Stomach (tissue), 9 donors: ENCODE data around the gene POR. TPM values are rescaled to one million over a fixed set of nuclear protein-coding genes. Genes with fewer than 3 reads are reported as not detected.
"Not testable (repeated sequence)": the region's sequence is repeated elsewhere in the genome, so short reads cannot be mapped to it uniquely, and the experiment has no call there.

Source experiments
- DNase-seq, 2 donors: peaks; one replicate each; pipeline versions ENCODE4 v3.0.0 to v3.0.0-alpha.2; 2013 to 2019
- H3K27ac ChIP-seq, 5 donors: fragments of 200-600 bp in 4 of 5; sonication (generic) in 4 of 5; one replicate each; pipeline ENCODE4 v1.5.1; 2013 to 2019; ENCODE audit warnings: mild to moderate bottlenecking in 1 of 5, moderate library complexity in 1 of 5
- H3K27me3 ChIP-seq, 3 donors: fragments of 200-600 bp; sonication (generic); one replicate each; pipeline ENCODE4 v1.5.1; 2017 to 2019; ENCODE audit warnings: mixed run types in 1 of 3
- H3K36me3 ChIP-seq, 4 donors: fragments of 200-600 bp; sonication (generic); 1 replicate in 3 of 4; 2 replicates in 1 of 4; pipeline ENCODE4 v1.5.1; 2016 to 2019
- H3K4me1 ChIP-seq, 4 donors: fragments of 200-600 bp; sonication (generic); one replicate each; pipeline ENCODE4 v1.5.1; 2016 to 2019
- H3K4me3 ChIP-seq, 4 donors: fragments of 200-600 bp; sonication (generic) in 3 of 4; one replicate each; pipeline ENCODE4 v1.5.1; 2016 to 2019; ENCODE audit warnings: mild to moderate bottlenecking in 1 of 4
- H3K9me3 ChIP-seq, 4 donors: fragments of 200-600 bp; sonication (generic); one replicate each; pipeline ENCODE4 v1.5.1; 2016 to 2019
- EP300 ChIP-seq: sonication (generic); formaldehyde crosslinking; IDR thresholded peaks from one replicate; pipeline ENCODE4 v1.6.1; 2017; ENCODE audit warnings: antibody characterized with exemption
- POLR2A ChIP-seq, 4 donors: fragments of 450-650 bp; IDR thresholded peaks; one replicate each; pipeline ENCODE4 v1.6.1; 2016; ENCODE audit warnings: antibody characterized with exemption in 4 of 4, control low read depth in 2 of 4, mild to moderate bottlenecking in 1 of 4, moderate library complexity in 1 of 4
- POLR2AphosphoS5 ChIP-seq, 3 donors: sonication (generic); formaldehyde crosslinking; IDR thresholded peaks; one replicate each; pipeline ENCODE4 v1.6.1; 2016; ENCODE audit warnings: antibody characterized with exemption in 3 of 3
- whole genome bisulfite sequencing, 5 donors: extraction: QIAGEN DNeasy Blood & Tissue Kit in 3 of 5; methylation state at CpG; one replicate each; pipeline versions ENCODE4 v1.1.5 to v1.1.7; 2013 to 2018; 5-methylcytosine and 5-hydroxymethylcytosine counted together
- intact Hi-C: fragments of 100-400 bp; cut with DNase I; formaldehyde crosslinking; loops from one replicate; pipeline ENCODE4 v1.15.1; 2023; ENCODE audit warnings: low total_unique reads
- polyA plus RNA-seq, 3 donors: library from polyadenylated mRNA; stranded (reverse); fragments of 200-250 nt; gene quantifications; one replicate each; pipeline ENCODE4 v1.2.3, GENCODE V29; 2013
- total RNA-seq, 5 donors: library from RNA; depleted of rRNA; stranded (reverse); fragments of >200 nt; gene quantifications; one replicate each; pipeline versions ENCODE4 v1.1.0 to v1.2.3, GENCODE V29; 2014 to 2016
- TF ChIP-seq, protein P1 (sequence below), 7 experiments: fragments of 450-650 bp in 4 of 7; fragments of 200-600 bp in 3 of 7; sonication (generic) in 3 of 7; IDR thresholded peaks; one replicate each; pipeline ENCODE4 v1.5.1; 2016 to 2019; ENCODE audit warnings: antibody characterized with exemption in 7 of 7, control low read depth in 2 of 7, mild to moderate bottlenecking in 1 of 7
- donor health status: healthy with polysubstance abuse.
- donor health status: Bipolar disorder and iron deficiency.
- donor health status: healthy.

Gene POR
- total and polyA plus RNA-seq, 8 donors: 30.4 to 304 (median 67.3) TPM

DNA sequence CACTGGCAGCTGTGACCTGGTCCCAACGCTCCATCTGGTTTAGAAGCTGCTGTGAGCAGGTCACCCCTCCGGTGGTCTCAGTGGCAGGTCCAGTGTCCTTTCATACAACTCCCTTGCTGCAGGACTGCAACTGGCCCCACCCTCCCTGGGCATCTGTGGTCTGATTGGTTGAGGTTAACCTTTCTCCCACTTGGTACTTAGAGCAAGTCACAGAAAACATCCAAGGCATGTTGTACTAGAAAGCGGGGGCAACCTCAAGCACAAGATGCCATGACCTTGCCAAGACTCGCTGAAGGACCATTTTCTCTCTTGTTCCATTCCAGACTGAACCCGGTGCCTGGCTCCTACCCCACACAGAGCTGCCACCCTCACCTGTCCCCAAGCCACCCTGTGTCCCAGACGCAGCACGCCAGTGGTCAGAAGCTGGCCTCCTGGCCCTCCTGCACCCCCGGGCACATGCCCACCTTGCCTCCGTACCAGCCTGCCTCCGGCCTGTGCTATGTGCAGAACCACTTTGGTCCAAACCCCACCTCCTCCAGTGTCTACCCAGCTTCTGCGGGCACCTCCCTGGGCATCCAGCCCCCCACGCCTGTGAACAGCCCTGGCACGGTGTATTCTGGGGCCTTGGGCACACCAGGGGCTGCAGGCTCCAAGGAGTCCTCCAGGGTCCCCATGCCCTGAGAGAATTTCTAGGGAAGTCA, 27.1 kb upstream of the POR start:
- Histone ChIP-seq H3K27me3 (no peaks in the 10 kb centered on the region), H3K4me1 (peaks cover 0 to 33% (median 13%) of the 10 kb centered on the region in 4 donors), H3K27ac (no peak overlapping the region), H3K4me3 (no peak overlapping the region), H3K36me3 (peaks cover 36 to 70% (median 62%) of the 10 kb centered on the region in 4 donors), H3K9me3 (no peaks in the 10 kb centered on the region)
- intact Hi-C loops: no loop called here
- TF ChIP-seq EP300: no peak
- TF ChIP-seq POLR2A (IDR thresholded peaks at IDR 0.05): no peak
- TF ChIP-seq POLR2AphosphoS5 (IDR thresholded peaks at IDR 0.05): no peak
- TF ChIP-seq, protein P1, sequence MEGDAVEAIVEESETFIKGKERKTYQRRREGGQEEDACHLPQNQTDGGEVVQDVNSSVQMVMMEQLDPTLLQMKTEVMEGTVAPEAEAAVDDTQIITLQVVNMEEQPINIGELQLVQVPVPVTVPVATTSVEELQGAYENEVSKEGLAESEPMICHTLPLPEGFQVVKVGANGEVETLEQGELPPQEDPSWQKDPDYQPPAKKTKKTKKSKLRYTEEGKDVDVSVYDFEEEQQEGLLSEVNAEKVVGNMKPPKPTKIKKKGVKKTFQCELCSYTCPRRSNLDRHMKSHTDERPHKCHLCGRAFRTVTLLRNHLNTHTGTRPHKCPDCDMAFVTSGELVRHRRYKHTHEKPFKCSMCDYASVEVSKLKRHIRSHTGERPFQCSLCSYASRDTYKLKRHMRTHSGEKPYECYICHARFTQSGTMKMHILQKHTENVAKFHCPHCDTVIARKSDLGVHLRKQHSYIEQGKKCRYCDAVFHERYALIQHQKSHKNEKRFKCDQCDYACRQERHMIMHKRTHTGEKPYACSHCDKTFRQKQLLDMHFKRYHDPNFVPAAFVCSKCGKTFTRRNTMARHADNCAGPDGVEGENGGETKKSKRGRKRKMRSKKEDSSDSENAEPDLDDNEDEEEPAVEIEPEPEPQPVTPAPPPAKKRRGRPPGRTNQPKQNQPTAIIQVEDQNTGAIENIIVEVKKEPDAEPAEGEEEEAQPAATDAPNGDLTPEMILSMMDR (IDR thresholded peaks at IDR 0.05): no peak
- 93 to 96% (median 95%) methylated on average over 6 to 13 of the region's 13 CpGs for WGBS, 5 donors
- DNase-seq: no peak

DNA sequence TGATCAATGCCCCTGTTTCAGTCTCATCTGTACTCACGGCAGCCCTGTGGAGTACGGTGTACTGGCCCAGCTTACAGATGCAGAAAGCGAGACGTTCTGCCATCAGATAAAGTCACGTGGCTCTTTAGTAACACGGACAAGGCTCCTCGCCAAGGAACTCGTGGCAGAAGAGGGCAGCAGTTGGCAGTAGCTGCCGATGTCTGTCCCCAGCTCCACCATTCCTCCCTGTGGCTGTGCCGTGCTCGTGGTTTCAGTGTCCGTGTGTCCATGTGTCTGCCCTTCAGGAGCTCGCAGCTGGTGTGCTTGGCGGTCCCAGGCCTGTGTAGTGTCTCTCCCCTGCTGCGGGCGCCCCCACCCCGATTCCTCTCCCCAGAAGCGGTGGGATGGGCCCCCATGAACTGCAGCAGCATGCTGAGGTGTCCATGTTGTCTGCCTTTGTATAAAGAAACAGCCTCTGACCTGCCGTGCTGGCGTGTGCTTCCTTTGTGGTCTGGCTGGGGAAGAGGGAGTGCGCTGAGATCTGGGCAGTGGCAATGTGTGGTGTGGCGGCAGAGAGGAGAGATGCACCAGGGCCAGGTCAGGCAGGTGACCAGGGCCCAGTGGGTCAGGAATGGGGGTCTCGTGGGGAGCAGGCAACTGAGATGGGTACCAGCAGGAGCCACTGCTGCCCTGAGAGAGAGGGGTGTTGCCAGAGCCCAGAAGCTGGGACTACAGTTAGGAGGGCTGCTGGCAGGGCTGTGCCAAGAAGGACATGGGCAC, 26.3 kb upstream of the POR start:
- WGBS, 5 donors: 60 to 76% (median 68%) methylated on average over 14 to 23 of the region's 23 CpGs
- Histone ChIP-seq H3K9me3 (no peaks in the 10 kb centered on the region), H3K36me3 (peaks cover 28 to 62% (median 54%) of the 10 kb centered on the region in 4 donors), H3K4me1 (peaks cover 0 to 31% (median 17%) of the 10 kb centered on the region in 4 donors), H3K4me3 (no peak overlapping the region), H3K27me3 (no peaks in the 10 kb centered on the region), H3K27ac (no peak overlapping the region)
- TF ChIP-seq, protein P1 (IDR thresholded peaks at IDR 0.05): no peak
- no peak for TF ChIP-seq POLR2A (IDR thresholded peaks at IDR 0.05)
- peak in 1 of 3 donors; percentile 10 for TF ChIP-seq POLR2AphosphoS5 (IDR thresholded peaks at IDR 0.05)
- TF ChIP-seq EP300: no peak
- intact Hi-C loops: no loop called here
- DNase-seq: peak in 1 of 2 donors; percentile 52

DNA sequence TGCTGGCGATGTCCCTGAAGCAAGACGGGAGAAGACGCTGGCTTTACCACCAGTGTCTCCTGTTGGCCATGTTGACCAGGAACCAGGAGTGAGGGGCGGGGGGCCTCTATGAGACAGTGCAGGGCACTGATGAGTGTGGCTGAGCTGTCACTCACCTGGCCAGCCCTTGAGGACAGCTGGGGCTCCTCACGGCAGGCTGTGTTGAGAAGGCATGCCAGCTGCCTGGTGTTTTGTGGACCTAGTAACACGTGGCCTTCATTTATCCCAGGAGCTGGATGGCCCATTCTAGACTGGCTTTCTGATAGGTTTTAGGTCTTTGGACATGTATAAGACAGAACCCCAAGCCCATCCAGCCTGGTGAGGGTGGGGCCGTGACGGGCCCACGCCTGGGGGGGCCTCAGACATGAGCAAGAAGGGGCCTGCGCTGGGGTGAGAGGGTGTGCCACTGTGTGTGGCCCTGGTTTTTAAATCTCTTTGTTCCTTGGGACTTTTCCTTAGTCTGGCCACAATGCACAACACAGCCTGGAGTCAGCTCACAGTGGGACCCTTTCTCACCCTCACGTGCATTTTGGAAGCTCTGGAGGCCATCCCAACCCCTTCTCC, 25.6 kb upstream of the POR start:
- Histone ChIP-seq H3K27ac (no peak overlapping the region), H3K4me3 (no peak overlapping the region)
- 83 to 89% (median 86%) methylated on average over 9 to 11 of the region's 11 CpGs for WGBS, 5 donors

GRCh38 chr7:75889826-75890225, 25.1 kb upstream of the POR start:
- Histone ChIP-seq H3K36me3 (peaks cover 17 to 50% (median 42%) of the 10 kb centered on the region in 4 donors), H3K4me1 (peaks cover 0 to 23% (median 13%) of the 10 kb centered on the region in 4 donors), H3K27me3 (no peaks in the 10 kb centered on the region), H3K27ac (no peak overlapping the region), H3K9me3 (no peaks in the 10 kb centered on the region), H3K4me3 (no peak overlapping the region)
- intact Hi-C loops: no loop called here
- 74 to 89% (median 84%) methylated on average over 11 of the region's 11 CpGs for WGBS, 5 donors
- DNase-seq: no peak
- TF ChIP-seq POLR2AphosphoS5 (IDR thresholded peaks at IDR 0.05): no peak
- no peak for TF ChIP-seq POLR2A (IDR thresholded peaks at IDR 0.05)
- no peak for TF ChIP-seq EP300
- TF ChIP-seq, protein P1 (IDR thresholded peaks at IDR 0.05): no peak

More for the DNA sequence above, 25.6 kb upstream of the POR start:
- intact Hi-C loops: no loop called here
- no peaks in the 10 kb centered on the region for H3K27me3 ChIP-seq
- peaks cover 0 to 25% (median 16%) of the 10 kb centered on the region in 4 donors for H3K4me1 ChIP-seq
- H3K9me3 ChIP-seq: no peaks in the 10 kb centered on the region
- TF ChIP-seq, protein P1 (IDR thresholded peaks at IDR 0.05): no peak
- TF ChIP-seq POLR2AphosphoS5 (IDR thresholded peaks at IDR 0.05) (no peak), EP300 (no peak), POLR2A (IDR thresholded peaks at IDR 0.05) (no peak)
- no peak for DNase-seq
- H3K36me3 ChIP-seq: peaks cover 21 to 55% (median 47%) of the 10 kb centered on the region in 4 donors

GRCh38 chr7:75891237-75891636, 23.7 kb upstream of the POR start:
- H3K27me3 ChIP-seq, intact Hi-C loops, H3K4me3 ChIP-seq, DNase-seq, H3K9me3 ChIP-seq, H3K27ac ChIP-seq: not testable (repeated sequence)
- H3K36me3 ChIP-seq: peaks cover 5 to 36% (median 28%) of the 10 kb centered on the region in 4 donors
- 40 to 57% (median 52%) methylated on average over 7 of the region's 7 CpGs for WGBS, 5 donors
- H3K4me1 ChIP-seq: peaks cover 0 to 23% (median 11%) of the 10 kb centered on the region in 4 donors
